HG03064 (cell line): Measurements from ENCODE around the gene KRTAP4-12.
"Not testable (repeated sequence)": the region's sequence is repeated elsewhere in the genome, so short reads cannot be mapped to it uniquely, and the experiment has no call there.

Source experiments
- ATAC-seq: cut with Tn5 transposase; IDR thresholded peaks from one replicate; pipeline ENCODE4 v1.9.1; 2021; ENCODE audit warnings: low read depth; ENCODE audit not compliant: unreplicated experiment

Gene KRTAP4-12

DNA sequence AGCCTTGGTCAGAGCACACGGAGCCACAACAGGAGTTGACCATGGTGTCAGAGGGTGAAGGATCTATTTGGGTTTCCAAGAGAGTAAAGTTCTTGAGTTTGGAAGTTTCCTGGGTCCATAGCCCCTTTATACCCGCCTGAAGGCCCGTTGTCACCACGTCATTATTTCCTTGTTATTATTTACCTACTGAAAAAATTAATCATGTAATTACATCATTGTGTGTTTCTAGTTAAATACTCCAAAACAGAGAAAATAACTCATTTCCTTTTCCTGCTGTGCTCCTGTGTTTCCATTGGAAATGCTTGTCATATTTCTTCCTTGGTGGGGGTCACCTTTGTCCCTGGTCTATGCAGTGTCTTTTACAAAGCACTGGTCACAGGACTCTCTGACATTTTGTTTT is 25.9 kb downstream of the KRTAP4-12 start, which contains the start of gene KRTAP4-8:
Gene KRTAP4-8 (minus strand): TSS at position 101 of the 400 bp plus-strand sequence. CDS start 58 bp downstream, at position 43.
- no peak for ATAC-seq

DNA sequence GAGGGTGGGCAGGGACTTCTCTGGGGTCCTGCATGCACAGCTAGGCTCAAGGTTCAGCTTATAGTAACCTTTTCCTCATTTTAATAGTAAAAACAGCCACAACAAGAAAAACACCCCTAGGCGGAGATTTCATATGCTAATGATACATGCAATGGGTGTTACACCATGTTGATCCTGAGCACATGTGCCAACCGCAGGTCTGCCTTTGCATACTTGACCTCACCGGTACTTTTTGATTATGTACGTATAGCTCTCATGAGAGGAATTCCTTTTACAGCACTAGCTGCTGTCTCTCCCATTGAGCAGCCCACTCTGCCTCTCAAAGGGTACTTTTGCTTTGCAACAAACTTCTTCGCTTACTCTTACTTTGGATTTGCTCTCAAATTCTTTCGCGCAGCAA is 27.9 kb downstream of the KRTAP4-12 start:
- no peak for ATAC-seq

DNA sequence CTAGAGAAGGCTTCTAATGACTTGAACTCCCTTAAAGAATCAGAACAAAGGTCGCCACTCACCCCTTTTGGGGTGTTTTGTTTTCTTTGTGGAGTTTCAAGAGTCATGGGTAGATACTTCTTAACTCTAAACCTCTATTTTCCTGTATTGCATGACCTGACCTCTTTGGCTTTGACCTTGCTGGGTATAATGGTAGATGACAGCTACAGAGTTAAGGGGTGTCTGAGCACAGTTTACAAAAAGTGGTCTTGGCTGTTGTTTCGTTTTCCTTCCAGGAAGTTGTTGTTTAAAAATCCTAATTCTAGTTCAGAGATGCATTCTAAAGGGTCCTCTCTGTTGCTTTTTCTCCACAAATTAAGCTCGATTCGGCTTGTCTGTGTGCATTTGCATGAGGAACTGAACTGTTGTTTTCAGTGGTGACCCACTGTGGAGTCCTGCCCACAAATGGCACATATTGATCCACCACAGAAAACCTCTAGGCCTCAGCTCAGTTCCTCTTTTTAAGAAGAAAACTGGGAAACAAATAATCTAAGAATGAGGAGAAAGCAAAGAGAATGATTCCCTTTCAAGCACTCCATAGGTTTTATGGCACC is 35.1 kb downstream of the KRTAP4-12 start:
- ATAC-seq = not testable (repeated sequence)

DNA sequence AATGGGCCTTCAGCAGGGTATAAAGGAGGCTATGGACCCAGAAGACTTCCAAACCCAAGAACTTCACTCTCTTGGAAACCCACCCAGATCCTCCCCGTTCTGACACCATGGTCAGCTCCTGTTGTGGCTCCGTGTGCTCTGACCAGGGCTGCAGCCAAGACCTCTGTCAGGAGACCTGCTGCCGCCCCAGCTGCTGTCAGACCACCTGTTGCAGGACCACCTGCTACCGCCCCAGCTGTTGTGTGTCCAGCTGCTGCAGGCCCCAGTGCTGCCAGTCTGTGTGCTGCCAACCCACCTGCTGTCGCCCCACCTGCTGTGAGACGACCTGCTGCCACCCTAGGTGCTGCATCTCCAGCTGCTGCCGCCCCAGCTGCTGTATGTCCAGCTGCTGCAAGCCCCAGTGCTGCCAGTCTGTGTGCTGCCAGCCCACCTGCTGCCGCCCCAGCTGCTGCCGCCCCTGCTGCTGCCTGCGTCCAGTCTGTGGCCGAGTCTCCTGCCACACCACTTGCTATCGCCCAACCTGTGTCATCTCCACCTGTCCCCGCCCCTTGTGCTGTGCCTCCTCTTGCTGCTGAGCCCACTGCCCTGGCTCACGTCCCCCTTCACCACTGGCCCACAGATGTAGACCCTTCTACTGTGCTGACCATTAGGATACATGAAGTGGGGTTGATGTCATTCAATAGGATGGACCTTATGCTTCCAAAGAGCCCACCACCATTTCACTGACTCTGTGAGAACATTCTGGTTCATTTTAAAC is 39.7 kb downstream of the KRTAP4-12 start, which contains the start of gene KRTAP4-7:
Gene KRTAP4-7 (plus strand): TSS at position 51 of the 757 bp plus-strand sequence. CDS start 57 bp downstream, at position 108.
- ATAC-seq = not testable (repeated sequence)

DNA sequence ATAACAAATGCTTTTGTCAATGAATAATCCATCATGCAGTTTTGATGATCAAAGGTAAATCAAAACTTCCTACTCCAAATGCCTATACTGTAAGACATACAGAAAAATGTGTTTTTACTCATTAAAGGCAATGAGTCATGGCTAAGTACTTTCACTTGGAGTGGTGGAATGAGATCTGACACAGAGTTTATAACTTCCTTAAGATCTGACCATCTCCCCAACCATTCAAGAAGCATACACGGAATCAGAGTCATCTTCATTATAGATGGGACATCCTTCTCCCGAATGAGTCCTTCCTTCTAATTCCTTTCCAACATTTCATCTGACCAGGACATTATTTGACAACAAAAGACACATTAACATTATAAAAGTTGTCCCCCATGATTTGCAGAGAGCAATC is 40.6 kb downstream of the KRTAP4-12 start:
- ATAC-seq = not testable (repeated sequence)

DNA sequence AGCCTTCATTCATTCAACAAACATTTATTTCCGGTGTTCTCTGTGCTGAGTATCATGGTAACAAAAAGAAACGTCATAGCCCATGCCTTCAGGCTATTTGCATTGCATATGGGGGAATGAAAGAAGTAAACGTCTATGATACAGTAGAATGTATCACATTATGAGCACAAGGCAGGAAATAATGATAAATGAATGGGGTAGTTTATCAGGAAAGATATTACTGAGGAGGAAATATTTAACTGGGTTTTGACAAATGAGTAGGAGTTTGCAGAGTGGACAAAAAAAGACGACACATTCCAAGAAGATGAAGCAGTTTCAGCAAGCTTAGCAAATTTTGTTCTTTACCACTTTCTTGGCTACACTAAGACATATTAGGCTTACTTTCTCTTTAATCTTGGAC is 41.4 kb downstream of the KRTAP4-12 start:
- ATAC-seq = no peak

DNA sequence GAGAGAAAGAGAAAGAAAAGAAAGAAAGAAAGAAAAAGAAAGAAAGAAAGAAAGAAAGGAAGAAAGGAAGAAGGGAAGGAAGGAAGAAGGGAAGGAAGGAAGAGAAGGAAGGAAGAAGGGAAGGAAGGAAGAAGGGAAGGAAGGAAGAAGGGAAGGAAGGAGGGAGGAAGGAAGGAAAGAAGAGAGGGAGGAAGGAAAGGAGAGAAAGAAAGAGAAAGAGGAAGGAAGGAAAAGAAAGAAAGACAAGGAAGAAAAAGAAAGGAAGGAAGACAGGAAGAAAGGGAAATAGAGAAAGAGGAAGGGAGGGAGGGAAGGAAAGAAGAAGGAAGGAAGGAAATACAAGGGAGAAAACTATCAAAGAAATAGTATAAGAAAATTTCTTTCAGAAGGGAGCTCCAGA is 47.2 kb downstream of the KRTAP4-12 start:
- ATAC-seq = no peak

DNA sequence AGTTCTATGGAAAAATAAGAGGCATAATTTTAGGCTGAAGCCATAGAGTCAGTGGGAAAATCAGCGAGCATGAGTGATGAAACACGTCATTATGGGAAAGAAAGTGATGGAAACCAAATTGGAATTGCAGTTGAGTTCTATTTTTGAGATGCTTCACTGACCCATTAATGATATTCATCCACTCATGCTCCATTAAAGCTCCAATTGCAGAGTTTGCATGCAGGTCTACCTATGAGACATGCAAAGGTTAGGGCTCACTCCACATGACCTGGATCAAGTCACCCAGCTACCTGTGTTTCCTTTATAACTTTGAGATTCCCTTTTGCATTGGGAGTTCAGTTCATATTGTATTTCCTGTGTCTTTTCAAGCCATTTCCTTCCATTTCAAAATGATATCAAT is 50.3 kb downstream of the KRTAP4-12 start:
- no peak for ATAC-seq
